Spleen (tissue), 11 donors: ENCODE results near the gene CCL22. TPM values are rescaled to one million over a fixed set of nuclear protein-coding genes. Genes with fewer than 3 reads are reported as not detected.
"Not testable (repeated sequence)": the region's sequence is repeated elsewhere in the genome, so short reads cannot be mapped to it uniquely, and the experiment has no call there.

Experiments
- DNase-seq: peaks from one replicate; pipeline ENCODE4 v3.0.0-alpha.2; 2020
- H3K27ac ChIP-seq, 8 donors: fragments of 200-600 bp; sonication (generic) in 7 of 8; 1 replicate in 4 of 8; 2 replicates in 4 of 8; pipeline versions ENCODE4 v1.5.0 to v1.8.0; 2016 to 2021; ENCODE audit warnings: inconsistent platforms in 4 of 8, mild to moderate bottlenecking in 4 of 8, moderate library complexity in 1 of 8
- H3K27me3 ChIP-seq, 7 donors: fragments of 200-600 bp; sonication (generic) in 6 of 7; replicated peaks in 1 of 7; 1 replicate in 4 of 7; 2 replicates in 3 of 7; pipeline versions ENCODE4 v1.5.0 to v1.8.0; 2016 to 2021; ENCODE audit warnings: inconsistent platforms in 3 of 7, mild to moderate bottlenecking in 1 of 7
- H3K36me3 ChIP-seq, 6 donors: fragments of 200-600 bp; sonication (generic) in 5 of 6; 1 replicate in 4 of 6; 2 replicates in 2 of 6; pipeline versions ENCODE4 v1.5.0 to v1.8.0; 2016 to 2021; ENCODE audit warnings: inconsistent platforms in 2 of 6
- H3K4me1 ChIP-seq, 6 donors: fragments of 200-600 bp; sonication (generic) in 5 of 6; 1 replicate in 3 of 6; 2 replicates in 3 of 6; pipeline versions ENCODE4 v1.5.0 to v1.8.0; 2016 to 2021; ENCODE audit warnings: inconsistent platforms in 3 of 6
- H3K4me3 ChIP-seq, 8 donors: fragments of 200-600 bp; sonication (generic) in 7 of 8; 1 replicate in 4 of 8; 2 replicates in 4 of 8; pipeline versions ENCODE4 v1.5.0 to v1.8.0; 2016 to 2021; ENCODE audit warnings: inconsistent platforms in 4 of 8, mild to moderate bottlenecking in 4 of 8, moderate library complexity in 2 of 8
- H3K9me3 ChIP-seq, 8 donors: fragments of 200-600 bp; sonication (generic) in 7 of 8; 1 replicate in 4 of 8; 2 replicates in 4 of 8; pipeline versions ENCODE4 v1.5.0 to v1.8.0; 2016 to 2021; ENCODE audit warnings: inconsistent platforms in 4 of 8
- CTCF ChIP-seq, 11 experiments: fragments of 200-600 bp in 7 of 11; fragments of 450-650 bp in 4 of 11; sonication (generic) in 4 of 11; IDR thresholded peaks in 8 of 11; conservative IDR thresholded peaks in 3 of 11; 1 replicate in 7 of 11; 2 replicates in 4 of 11; pipeline versions ENCODE4 v1.4.0 to v1.8.0; 2016 to 2021; ENCODE audit warnings: antibody characterized with exemption in 11 of 11, inconsistent platforms in 4 of 11, mild to moderate bottlenecking in 1 of 11
- POLR2A ChIP-seq, 3 donors: fragments of 450-650 bp; IDR thresholded peaks; one replicate each; pipeline ENCODE4 v1.5.1; 2017; ENCODE audit warnings: antibody characterized with exemption in 3 of 3, mild to moderate bottlenecking in 1 of 3
- POLR2AphosphoS5 ChIP-seq, 3 donors: sonication (generic); formaldehyde crosslinking; IDR thresholded peaks; one replicate each; pipeline ENCODE4 v1.5.1; 2017; ENCODE audit warnings: antibody characterized with exemption in 3 of 3
- WGBS, 5 donors: extraction: QIAGEN DNeasy Blood & Tissue Kit in 3 of 5; methylation state at CpG; one replicate each; pipeline versions ENCODE4 v1.1.5 to v1.1.7; 2013 to 2018; 5-methylcytosine and 5-hydroxymethylcytosine counted together
- intact Hi-C: fragments of 100-400 bp; cut with DNase I; formaldehyde crosslinking; loops from one replicate; pipeline ENCODE4 v1.15.0; 2023; ENCODE audit warnings: low total_unique reads
- polyA plus RNA-seq, 3 donors: library from polyadenylated mRNA; stranded (reverse); fragments of 200-250 nt; gene quantifications; one replicate each; pipeline ENCODE4 v1.2.1, GENCODE V29; 2013
- total RNA-seq, 7 donors: library from RNA; depleted of rRNA in 3 of 7; stranded (reverse); fragments of >200 nt in 3 of 7; fragmentation: NEBNext Ultra II Directional in 4 of 7; extraction: Animal tissue kit (Norgen Biotek cat#: 25700) in 4 of 7; gene quantifications; one replicate each; pipeline versions ENCODE4 v1.1.0 to v1.2.1, GENCODE V29; 2016 to 2021
- donor health status: healthy with polysubstance abuse.
- donor health status: DM: no; HTN: no; CAD: no; lungs with moderate emphysema.
- donor health status: DM: no; HTN: no; CAD: no.
- donor health status: Bipolar disorder and iron deficiency.
- donor health status: healthy.
- donor health status: DM: no; HTN: no; CAD: no.
- donor health status: DM: yes; HTN: yes; CAD: no.

CCL22 gene
- total and polyA plus RNA-seq, 10 donors = 0.51 to 6.9 (median 1.7) TPM

DNA sequence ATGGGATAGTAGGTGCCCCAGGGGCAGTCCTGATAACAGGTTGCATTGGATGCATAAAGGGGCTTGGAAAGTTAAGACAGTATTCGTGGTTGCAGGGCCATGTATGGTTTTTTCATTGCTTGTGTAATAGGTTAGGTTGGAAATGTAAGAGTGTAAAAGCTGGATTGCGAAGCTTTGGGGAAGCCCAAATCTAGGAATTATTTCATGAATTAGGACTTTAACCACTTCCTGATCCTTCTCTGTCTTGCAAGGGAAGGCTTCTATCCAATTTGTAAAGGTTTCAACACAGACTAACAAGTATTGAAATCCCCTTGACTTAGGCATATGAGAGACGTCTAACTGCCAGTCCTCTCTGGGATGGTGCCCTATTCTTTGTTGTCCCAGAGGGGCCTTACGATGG lies 38.2 kb downstream of the CCL22 start:
- Histone ChIP-seq H3K9me3 (no peaks in the 10 kb centered on the region), H3K36me3 (no peaks in the 10 kb centered on the region), H3K27ac (no peak overlapping the region), H3K27me3 (no peaks in the 10 kb centered on the region), H3K4me1 (no peaks in the 10 kb centered on the region), H3K4me3 (no peak overlapping the region)
- TF ChIP-seq CTCF (IDR thresholded peaks at IDR 0.05 in 8 of 11, conservative IDR thresholded peaks at IDR 0.05 in 3 of 11) (no peak), POLR2A (IDR thresholded peaks at IDR 0.05) (no peak), POLR2AphosphoS5 (IDR thresholded peaks at IDR 0.05) (no peak)
- DNase-seq = no peak
- WGBS, 5 donors = 69 to 89% (median 81%) methylated on average over 4 of the region's 4 CpGs
- intact Hi-C loops = no loop called here

DNA sequence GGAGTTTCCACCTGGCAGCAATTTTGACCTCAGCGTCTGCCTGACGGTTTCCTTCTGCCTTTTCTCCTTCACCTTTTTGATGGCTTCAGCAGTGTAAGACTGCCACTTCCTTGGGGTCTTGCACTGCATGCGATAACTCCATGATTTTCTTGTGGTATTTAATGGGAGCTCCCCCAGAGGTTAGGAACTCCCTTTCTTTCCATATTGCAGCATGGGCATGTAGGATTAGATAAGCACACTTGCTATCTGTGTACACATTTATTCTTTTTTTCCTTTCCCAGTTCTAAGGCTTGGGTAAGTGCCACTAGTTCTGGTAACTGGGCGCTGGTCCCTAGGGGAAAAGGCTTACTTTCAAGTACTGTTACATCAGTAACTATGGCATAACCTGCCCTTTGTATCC lies 38.9 kb downstream of the CCL22 start:
- H3K9me3 ChIP-seq, H3K4me3 ChIP-seq, H3K36me3 ChIP-seq, H3K27ac ChIP-seq, intact Hi-C loops, DNase-seq, H3K4me1 ChIP-seq, H3K27me3 ChIP-seq: not testable (repeated sequence)
- WGBS, 5 donors = 79 to 89% (median 81%) methylated on average over 4 of the region's 4 CpGs

DNA sequence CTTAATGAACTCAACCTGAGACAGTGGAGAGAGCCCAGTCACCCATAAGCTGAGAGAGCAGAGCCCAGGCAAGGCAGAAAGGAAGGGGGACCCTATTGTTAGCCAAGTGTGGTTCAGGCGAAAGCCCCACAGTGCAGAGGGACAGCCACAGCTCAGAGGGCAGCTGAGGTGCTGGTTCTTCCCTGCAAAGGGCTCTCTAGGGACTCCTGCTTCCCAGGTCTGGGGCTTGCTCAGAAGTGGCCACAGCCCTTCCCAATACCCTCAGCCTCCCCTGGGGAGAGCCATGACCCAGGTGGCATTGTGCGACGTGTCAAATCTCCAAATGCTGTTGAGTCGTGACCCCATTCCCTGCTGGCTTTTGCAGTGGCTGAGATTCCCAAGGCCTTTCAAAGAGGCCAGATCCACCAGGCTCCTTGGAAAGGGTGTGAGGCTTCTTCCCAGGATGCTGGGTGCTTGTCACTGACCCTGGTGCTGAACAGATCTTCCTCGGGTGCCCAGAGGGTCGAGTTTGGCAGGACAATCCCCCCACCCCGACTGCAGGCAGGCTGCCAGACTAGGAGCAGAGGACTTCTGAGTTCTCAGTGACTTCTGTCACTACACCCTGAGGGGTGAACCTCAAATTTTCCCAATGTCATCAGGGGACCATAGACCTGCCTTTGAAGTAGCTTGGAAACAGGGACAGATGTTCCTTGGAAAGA lies 43.5 kb downstream of the CCL22 start:
- intact Hi-C loops = no loop called here
- Histone ChIP-seq H3K4me3 (no peak overlapping the region), H3K27ac (no peak overlapping the region), H3K4me1 (peaks cover 0 to 7% (median 3%) of the 10 kb centered on the region in 6 donors), H3K36me3 (no peaks in the 10 kb centered on the region), H3K9me3 (no peaks in the 10 kb centered on the region), H3K27me3 (no peaks in the 10 kb centered on the region)
- WGBS, 5 donors = 66 to 76% (median 71%) methylated on average over 4 to 7 of the region's 7 CpGs
- no peak for DNase-seq
- no peak for TF ChIP-seq POLR2A (IDR thresholded peaks at IDR 0.05)
- TF ChIP-seq POLR2AphosphoS5 (IDR thresholded peaks at IDR 0.05) = no peak
- no peak for TF ChIP-seq CTCF (IDR thresholded peaks at IDR 0.05 in 8 of 11, conservative IDR thresholded peaks at IDR 0.05 in 3 of 11)

GRCh38 chr16:57403965-57404817 lies 45.6 kb downstream of the CCL22 start, which contains the start of gene CCL17:
Gene CCL17, plus strand, starts transcription at chr16:57404767. Its CDS starts 9,166 bp downstream, at chr16:57413933.
- TF ChIP-seq POLR2AphosphoS5 (IDR thresholded peaks at IDR 0.05) = no peak
- no peak for TF ChIP-seq CTCF (IDR thresholded peaks at IDR 0.05 in 8 of 11, conservative IDR thresholded peaks at IDR 0.05 in 3 of 11)
- TF ChIP-seq POLR2A (IDR thresholded peaks at IDR 0.05) = no peak
- Histone ChIP-seq H3K27ac (no peak within 1 kb of the TSS), H3K4me1 (peaks cover 0 to 14% (median 6%) of the 10 kb centered on the region in 6 donors), H3K27me3 (no peaks in the 10 kb centered on the region), H3K36me3 (no peaks in the 10 kb centered on the region), H3K4me3 (no peak within 1 kb of the TSS), H3K9me3 (no peaks in the 10 kb centered on the region)
- intact Hi-C loops = no loop called here
- 71 to 80% (median 75%) methylated on average over 17 of the region's 17 CpGs for WGBS, 5 donors
- peak; percentile 32 for DNase-seq
